NCI-H524 treated with DMSO at 0.1 percent for 48 hours (cell line): ENCODE data around the gene THOC6.
"Not testable (repeated sequence)": the region's sequence is repeated elsewhere in the genome, so short reads cannot be mapped to it uniquely, and the experiment has no call there.

ENCODE experiments used
- DNase-seq: peaks from one replicate; lab custom pipeline; 2025; lab: John Stamatoyannopoulos, UW

The THOC6 gene

DNA sequence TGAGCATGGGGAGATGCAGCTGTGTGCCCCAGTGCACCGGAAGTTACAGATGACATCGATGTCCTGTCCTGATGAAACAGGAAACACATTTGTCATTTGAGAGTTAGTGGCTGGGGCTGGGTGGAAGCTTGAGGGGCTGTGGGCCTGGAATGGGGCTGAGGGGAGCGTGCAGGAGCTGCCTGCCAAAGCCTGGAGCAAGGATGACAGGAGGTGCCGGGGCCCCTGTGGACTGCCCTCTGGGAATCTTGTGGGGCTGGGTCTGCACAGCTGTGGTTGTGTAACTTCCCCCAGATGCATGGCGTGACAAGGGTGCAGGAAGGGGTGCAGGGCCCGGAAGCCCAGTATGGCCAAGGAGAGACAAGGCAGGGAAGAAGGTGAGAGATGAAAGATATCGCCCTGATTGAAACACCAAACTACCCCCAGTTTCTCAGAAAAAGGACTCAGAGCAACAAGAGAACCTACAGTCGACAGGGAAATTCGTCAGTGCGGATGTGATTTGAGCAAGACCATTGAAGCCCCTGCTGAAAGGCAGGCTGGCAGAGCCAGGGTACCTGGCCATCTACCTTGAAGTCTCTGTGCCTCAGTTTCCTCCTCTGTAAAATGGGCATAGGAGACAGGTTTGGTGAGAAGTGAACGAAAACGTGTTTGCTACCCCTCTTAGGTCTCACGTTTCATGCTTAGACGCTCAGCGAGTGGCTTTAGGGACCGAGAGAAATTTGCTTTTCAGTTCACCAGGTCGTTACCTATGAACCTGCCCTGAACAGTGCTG lies 31.3 kb downstream of the THOC6 start:
- no peak for DNase-seq

DNA sequence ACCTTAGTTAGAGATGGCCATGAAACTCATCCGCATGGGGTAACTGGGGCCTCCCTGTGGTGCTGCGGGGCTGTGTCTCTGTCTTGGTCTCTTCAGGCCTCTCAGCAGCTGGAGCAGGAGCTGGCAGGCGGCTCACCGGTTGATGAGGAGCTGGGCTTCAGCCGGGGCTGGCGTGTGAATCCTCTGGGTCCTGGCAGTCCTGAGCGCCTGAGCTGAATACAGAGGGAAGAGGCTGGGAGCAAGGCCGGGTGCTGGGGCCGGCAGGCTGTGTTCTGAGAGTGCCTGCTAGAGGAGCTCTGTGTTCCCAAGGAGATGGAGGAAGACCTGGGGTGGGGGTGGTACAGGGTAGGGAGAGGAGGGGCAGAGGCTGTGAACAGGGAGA lies 31.9 kb downstream of the THOC6 start:
- not testable (repeated sequence) for DNase-seq

DNA sequence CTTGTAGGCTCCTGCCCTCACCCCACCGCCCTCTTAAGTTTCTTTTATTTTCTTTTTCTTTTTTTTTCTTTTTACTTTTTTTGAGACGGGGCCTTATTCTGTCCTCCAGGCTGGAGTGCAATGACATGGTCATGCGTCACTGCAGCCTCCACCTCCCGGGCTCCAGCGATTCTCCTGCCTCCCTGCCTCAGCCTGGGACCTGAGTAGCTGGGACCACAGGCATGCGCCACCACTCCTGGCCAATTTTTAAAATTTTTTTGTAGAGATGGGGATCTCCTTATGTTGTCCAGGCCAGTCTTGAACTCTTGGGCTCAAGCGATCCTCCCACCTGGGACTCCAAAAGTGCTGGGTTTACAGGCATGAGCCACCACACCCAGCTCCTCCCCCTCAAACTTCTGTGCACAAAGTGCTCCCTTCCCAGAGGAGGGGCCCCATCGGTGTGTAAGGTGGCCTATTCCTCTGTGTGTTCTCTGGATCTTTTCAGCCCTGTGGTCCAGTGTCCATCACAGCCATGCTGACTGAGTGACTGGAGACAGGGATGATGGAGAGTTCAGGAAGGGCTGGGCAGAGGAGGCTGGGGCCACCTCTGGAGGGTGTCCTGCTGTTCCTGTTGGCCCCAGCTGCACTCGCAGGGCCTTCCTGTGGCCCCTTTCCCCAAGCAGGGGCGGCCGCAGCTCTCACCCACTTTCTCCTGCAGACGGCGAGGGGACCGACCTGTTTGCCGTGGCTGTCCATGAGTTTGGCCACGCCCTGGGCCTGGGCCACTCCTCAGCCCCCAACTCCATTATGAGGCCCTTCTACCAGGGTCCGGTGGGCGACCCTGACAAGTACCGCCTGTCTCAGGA lies 32.7 kb downstream of the THOC6 start:
- DNase-seq: no peak

GRCh38 chr16:3057181-3058138 lies 33.6 kb downstream of the THOC6 start:
- DNase-seq: no peak

DNA sequence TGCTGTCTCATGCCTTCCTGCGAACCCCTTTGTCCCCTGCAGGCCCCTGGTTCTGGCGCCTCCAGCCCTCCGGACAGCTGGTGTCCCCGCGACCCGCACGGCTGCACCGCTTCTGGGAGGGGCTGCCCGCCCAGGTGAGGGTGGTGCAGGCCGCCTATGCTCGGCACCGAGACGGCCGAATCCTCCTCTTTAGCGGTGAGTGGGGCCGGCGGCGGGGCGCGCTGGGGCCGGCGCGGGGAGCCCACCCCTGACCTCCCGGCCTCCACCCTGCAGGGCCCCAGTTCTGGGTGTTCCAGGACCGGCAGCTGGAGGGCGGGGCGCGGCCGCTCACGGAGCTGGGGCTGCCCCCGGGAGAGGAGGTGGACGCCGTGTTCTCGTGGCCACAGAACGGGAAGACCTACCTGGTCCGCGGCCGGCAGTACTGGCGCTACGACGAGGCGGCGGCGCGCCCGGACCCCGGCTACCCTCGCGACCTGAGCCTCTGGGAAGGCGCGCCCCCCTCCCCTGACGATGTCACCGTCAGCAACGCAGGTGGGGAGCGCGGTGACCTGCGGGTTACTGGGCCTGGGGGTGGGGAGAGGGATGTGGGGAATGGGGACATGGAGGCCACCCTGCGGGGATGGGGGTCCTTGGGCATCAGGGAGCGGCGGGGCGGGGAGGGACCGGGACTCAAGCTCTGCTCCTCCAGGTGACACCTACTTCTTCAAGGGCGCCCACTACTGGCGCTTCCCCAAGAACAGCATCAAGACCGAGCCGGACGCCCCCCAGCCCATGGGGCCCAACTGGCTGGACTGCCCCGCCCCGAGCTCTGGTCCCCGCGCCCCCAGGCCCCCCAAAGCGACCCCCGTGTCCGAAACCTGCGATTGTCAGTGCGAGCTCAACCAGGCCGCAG lies 34.5 kb downstream of the THOC6 start:
- no peak for DNase-seq

- no peak for DNase-seq
Measured at GRCh38 chr16:3059041-3059722, 35.3 kb downstream of the THOC6 start.

GRCh38 chr16:3059723-3060242 lies 35.9 kb downstream of the THOC6 start:
- DNase-seq: no peak

- no peak for DNase-seq
Measured at GRCh38 chr16:3060339-3061127, 36.7 kb downstream of the THOC6 start.

DNA sequence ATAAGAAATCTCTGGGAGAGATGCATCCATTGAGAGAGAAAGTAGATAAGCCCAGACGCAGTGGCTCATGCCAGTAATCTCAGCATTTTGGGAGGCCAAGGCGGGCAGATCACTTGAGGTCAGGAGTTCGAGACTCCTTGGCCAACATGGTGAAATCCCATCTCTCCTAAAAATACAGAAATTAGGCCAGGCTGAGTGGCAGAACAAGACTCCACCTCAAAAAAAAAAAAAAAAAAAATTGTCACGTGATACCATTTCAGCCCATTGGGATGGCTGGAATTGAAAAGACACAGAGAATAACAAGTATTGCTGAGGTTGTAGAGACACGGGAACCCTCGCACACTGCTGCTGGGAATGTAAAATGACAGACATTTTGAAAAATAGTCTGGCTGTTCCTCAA lies 38.7 kb downstream of the THOC6 start:
- DNase-seq: no peak

DNA sequence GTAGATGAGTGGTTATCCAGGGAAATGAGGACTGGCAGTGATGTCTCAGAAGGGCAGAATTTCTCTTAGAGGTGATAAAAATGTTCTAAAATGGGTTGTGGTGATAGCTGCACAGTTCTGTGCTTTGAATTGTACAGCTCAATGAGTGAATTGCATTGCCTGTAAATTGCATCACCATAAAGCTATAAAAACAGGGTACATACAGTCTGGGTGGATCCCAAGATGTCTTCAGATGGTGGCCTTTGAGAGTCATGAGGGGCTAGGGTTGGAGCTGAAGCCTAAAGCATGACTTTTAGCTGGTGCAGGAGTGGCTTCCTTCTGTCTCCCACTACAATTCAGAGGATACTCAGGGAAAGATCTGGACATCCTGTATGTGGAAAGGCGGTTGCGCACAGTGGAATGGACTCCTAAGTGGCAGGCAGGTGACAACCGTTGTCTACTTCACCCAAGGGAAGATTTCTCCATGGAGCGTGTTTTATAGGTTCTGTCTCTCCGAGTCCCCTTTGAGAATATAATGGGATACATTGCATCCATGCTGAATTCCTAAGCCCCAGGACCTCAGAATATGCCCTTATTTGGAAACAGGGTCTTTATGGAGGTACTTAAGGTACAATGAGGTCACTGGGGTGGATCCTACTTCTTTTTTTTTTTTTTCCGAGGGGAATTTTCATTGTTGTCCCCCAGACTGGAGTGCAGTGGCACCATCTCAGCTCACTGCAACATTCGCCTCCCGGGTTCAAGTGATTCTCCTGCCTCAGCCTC lies 40.0 kb downstream of the THOC6 start:
- DNase-seq: no peak

DNA sequence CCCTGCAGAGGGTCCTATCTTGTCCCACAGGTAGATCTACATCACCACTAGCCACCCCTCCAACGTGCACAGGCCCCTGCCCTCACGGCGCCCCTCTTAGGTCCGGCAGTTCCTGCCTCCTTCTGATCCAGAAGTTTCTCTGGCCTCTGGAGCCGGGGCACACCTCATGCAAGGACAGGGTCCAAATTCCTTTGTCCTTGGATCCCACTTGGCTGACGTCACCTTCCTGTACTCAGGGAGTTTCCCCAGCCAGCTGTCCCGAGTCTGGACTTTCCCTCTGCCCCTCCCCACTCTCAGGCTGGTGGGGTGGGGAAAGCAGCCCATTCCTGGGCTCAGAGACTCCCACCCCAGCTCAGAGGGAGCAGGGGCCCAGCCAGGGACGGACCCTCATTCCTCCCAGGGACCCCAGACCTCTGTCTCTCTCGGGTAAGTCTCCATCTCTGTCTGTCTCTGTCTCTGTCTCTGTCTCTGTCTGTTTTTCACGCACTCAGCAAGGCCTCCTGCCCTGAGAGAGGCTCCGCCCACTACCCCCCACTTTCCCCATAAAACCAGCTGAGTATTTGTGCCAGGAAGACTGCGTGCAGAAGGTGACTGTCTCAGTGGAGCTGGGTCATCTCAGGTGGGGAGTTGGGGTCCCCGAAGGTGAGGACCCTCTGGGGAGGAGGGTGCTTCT lies 41.4 kb downstream of the THOC6 start, which contains the start of gene IL32:
Gene IL32 (plus strand): TSS at position 572 of the 673 bp plus-strand sequence. CDS start 172 bp downstream, outside the sequence.
- DNase-seq: no peak

DNA sequence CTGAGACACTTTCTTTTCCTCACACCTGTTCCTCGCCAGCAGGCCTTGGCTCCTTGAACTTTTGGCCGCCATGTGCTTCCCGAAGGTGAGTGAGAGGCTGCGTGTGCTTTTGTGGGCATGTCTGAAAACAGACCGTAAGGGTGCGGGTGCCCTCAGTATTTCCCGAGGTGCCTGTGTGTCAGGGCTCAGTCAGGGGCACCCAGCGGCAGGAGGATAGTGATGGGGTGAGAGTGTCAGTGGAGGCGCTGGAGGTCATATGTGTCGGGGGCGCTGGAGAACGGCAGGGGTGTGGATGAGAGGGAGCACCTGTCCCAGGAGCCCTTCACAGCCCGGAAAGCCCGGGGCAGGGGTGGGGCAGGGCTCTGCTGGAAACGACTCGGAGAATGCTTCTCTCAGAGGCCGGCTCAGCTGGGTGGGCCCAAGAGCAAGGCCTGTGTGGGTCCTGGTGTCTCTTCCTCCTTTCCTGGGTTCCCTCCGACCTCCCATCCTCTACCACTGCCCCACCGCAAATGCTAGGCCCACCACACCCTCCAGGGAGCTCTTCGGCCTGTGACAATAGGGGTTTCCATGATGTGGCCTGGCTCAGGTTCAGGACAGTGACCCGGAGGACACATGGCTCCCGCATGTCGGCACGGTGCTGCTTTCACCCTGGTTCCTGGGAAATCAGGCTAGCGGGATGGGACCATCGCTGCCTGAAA lies 42.1 kb downstream of the THOC6 start:
- no peak for DNase-seq

DNA sequence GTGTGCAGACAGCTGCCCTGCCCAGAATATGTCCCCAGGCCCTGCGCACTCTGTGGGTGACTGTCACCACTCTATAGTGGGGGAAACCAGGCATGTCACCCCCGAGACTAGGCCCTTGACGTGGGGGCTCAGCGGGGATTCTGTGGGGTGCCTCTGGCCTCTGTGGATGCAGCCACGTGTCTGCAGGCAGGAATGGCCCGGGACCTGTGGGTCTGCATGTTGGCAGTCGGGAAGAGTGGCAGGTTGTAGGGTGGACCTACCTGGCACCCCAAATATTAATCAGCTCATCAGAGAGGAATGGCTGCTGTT lies 42.6 kb downstream of the THOC6 start:
- DNase-seq: no peak

GRCh38 chr16:3068487-3068886 lies 44.7 kb downstream of the THOC6 start:
- DNase-seq: no peak

DNA sequence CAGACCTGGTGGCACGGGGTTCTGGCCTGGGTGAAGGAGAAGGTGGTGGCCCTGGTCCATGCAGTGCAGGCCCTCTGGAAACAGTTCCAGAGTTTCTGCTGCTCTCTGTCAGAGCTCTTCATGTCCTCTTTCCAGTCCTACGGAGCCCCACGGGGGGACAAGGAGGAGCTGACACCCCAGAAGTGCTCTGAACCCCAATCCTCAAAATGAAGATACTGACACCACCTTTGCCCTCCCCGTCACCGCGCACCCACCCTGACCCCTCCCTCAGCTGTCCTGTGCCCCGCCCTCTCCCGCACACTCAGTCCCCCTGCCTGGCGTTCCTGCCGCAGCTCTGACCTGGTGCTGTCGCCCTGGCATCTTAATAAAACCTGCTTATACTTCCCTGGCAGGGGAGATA lies 45.3 kb downstream of the THOC6 start:
- DNase-seq: not testable (repeated sequence)

- DNase-seq: no peak
Measured at GRCh38 chr16:3070608-3071111, 46.8 kb downstream of the THOC6 start.

DNA sequence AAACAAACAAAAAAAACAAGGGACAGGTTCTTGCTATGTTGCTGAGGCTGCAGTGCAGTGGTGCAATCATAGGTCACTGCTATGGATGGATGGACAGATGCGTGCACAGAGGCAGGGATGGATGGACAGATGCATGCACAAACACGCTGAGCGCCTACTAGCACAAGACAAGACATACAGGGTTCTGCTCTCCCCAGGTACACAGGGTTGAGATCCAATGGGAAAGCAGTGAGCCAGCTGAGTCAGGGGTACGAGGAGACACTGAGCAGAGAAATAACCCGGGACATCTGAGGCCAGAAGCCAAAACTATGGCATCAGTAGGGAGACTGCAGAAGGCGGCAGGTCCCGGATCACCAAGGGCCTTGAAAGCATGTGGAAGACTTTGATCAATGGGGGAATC lies 47.8 kb downstream of the THOC6 start:
- no peak for DNase-seq
